ENCODE data around the gene PTPRD.

GRCh38 chr9:10135553-10135952 is 477.2 kb downstream of the PTPRD start:
- no peak for TF ChIP-seq POLR2A (IDR thresholded peaks at IDR 0.05; ENCODE audit: low read depth, low read length)
- no peak for TF ChIP-seq TAF1 (IDR thresholded peaks at IDR 0.05; ENCODE audit: borderline replicate concordance, low read depth, low read length)
- no peak for TF ChIP-seq POLR2AphosphoS5 (IDR thresholded peaks at IDR 0.05; ENCODE audit: low read depth, low read length)

All from GM12892 (cell line).